Fibroblast of pulmonary artery (primary cell): Measurements from ENCODE around the gene TIMP4.

ENCODE experiments used
- DNase-seq: peaks from one replicate; pipeline ENCODE4 v3.0.0-alpha.2; 2010; ENCODE audit warnings: low read depth
- H3K4me3 ChIP-seq: replicated peaks from 2 replicates; pipeline ENCODE4 v1.5.1; 2011; ENCODE audit warnings: low read depth, mild to moderate bottlenecking, control low read depth, low read length, moderate library complexity
- CTCF ChIP-seq: IDR thresholded peaks from 2 replicates; pipeline ENCODE4 v1.5.1; 2011; ENCODE audit warnings: mild to moderate bottlenecking, control low read depth, low read length, inconsistent platforms; ENCODE audit errors: missing control alignments

Gene TIMP4

GRCh38 chr3:12150112-12150511 lies 8.6 kb downstream of the TIMP4 start:
- H3K4me3 ChIP-seq, result no peak overlapping the region
- DNase-seq, result no peak
- no peak for TF ChIP-seq CTCF

GRCh38 chr3:12149029-12149428 lies 9.7 kb downstream of the TIMP4 start:
- no peak overlapping the region for H3K4me3 ChIP-seq
- peak; percentile 26 for DNase-seq
- no peak for TF ChIP-seq CTCF

- peak; percentile 94 for DNase-seq
- no peak for TF ChIP-seq CTCF
- H3K4me3 ChIP-seq, result no peak overlapping the region
Observed at GRCh38 chr3:12148183-12148940, 10.3 kb downstream of the TIMP4 start.

- H3K4me3 ChIP-seq, result no peak overlapping the region
- TF ChIP-seq CTCF, result no peak
- DNase-seq, result no peak
Observed at GRCh38 chr3:12147049-12147780, 11.5 kb downstream of the TIMP4 start.

GRCh38 chr3:12143949-12144504 lies 14.7 kb downstream of the TIMP4 start:
- peak; percentile 98 for DNase-seq
- no peak overlapping the region for H3K4me3 ChIP-seq
- TF ChIP-seq CTCF, result no peak

- H3K4me3 ChIP-seq, result no peak overlapping the region
- DNase-seq, result no peak
- TF ChIP-seq CTCF, result no peak
Observed at GRCh38 chr3:12142476-12142875, 16.2 kb downstream of the TIMP4 start.

GRCh38 chr3:12141350-12141749 lies 17.4 kb downstream of the TIMP4 start:
- no peak for DNase-seq
- H3K4me3 ChIP-seq, result no peak overlapping the region
- TF ChIP-seq CTCF, result no peak
